Forelimb muscle (tissue), 1 donor: ENCODE data around the gene CIDEB. TPM values are rescaled to one million over a fixed set of nuclear protein-coding genes. Genes with fewer than 3 reads are reported as not detected.

Experiments
- DNase-seq: peaks from one replicate; pipeline ENCODE4 v3.0.0-alpha.2; 2013; ENCODE audit warnings: low read depth
- polyA plus RNA-seq: library from polyadenylated mRNA; unstranded; fragments of 120-200 nt; gene quantifications from one replicate; pipeline ENCODE4 v1.2.1, GENCODE V29; 2013; ENCODE audit not compliant: insufficient read length

CIDEB gene
- polyA plus RNA-seq, 1 donor, result 8.2 TPM

DNA sequence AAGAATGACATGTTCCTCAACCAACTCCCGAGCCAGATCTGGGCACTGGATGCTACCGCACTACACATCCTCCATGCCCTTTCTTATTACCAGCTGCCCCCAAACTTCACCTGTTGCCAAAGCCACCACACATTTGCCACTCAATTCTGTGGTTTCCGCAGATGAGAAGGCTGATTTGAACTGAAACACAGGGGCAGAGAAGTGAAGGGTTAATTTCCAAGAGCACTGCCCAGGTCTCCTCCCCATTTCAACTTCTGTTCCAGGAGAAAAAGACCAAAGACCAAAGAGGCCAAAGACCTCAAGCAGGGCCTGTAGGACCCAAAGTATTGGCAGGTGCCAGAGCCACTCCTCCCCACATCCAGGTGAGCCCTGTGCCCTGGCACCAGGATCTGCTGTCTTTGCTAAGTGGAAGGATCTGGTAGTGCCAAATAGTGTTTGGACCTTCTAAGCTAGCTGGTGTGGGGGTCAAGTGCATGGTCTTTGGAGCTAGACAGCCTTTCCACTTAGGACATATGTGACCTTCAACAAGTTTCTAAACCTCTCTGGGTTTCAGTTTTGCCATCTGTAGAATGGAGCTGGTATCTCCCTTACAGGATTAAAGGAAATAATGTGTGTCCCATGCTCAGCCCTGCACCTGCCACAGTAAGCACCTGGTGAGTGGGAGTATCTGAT lies 16.2 kb downstream of the CIDEB start:
- no peak for DNase-seq

DNA sequence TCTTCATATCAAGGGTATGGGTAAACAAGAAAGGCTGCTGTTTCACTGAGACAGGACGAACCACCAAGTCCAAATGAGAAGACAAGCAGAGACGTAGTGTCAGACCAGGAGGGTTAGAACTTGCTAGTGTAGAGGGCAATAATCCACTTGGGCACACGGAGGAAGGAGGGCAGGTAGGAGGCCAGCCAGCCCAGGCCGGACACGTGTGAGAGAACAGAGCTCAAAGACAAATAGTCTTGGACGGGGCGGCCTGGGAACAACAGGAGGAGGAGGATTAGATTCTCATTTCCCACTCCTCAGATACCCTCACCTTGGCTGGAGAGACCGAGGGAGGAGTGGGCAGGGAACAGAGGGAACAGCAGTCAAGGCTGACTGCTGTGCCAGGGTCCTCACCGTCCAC lies 17.0 kb downstream of the CIDEB start:
- no peak for DNase-seq

- no peak for DNase-seq
Measured at GRCh38 chr14:24289649-24290280, 18.0 kb downstream of the CIDEB start.

- no peak for DNase-seq
Measured at GRCh38 chr14:24286996-24287395, 20.8 kb downstream of the CIDEB start.

DNA sequence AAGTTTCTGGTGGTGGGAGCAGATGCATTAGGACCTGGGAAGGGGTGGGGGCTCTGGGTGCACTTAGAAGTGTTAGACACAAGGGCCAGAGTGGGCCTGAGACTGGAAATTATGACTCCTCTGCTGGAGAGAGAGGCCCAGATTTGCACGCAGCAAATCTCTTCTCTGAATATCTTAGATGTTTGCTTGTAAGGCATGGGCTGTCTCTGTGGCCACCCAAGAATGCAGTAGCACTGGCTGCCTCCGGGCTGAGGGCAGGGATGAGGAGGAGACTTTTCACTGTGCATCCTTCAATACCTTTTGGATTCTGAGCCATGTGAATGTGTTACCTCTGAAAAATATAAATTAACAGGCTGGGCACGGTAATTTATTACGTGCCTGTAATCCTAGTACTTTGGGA lies 22.4 kb downstream of the CIDEB start:
- no peak for DNase-seq

DNA sequence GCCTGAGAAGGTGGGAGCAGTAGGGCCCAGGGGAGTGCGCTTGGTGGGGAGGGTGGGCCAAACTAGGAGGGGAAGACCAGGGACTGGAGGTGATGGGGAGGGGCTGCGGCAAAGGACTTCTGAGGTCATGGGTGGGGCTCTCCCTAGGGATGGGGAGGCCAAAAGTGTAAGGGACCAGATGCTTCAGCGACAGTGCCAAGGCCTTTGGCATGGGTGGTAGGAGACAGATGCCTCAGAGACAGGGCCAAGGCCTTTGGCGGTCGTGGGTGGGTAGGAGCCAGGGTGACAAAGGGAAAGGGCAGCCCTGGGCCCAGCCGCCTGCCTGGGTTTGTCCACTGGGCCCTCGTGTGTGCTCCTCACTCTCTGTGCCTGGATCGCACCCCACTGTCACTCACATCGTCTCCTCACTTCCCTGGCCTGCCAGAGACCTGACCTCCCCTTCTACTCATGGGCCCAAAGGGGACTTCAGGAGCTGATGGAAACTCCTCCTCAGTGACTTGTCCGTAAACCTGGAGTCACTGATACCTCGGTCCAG lies 23.2 kb downstream of the CIDEB start:
- no peak for DNase-seq

GRCh38 chr14:24283796-24284460 lies 23.8 kb downstream of the CIDEB start:
- no peak for DNase-seq

DNA sequence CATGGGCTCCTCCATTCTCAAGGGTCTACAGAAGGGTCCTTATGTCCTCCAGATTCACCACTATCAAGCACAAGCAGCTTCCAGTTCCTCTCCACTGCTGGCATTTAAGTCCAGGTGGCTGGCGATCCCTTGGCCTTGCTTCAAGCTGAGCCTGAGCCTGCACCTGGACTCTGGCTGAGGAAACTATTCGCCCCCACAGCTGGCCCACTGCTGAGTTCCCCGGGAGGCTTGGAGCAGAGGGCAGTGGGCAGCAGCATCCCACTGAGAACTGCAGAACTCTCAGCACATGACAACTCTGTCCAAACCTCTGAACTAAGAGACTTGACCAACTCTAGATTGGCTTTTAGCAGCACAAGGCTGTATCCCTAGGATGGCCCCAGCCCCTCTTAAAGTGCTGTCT lies 25.0 kb downstream of the CIDEB start:
- no peak for DNase-seq

GRCh38 chr14:24281636-24282035 lies 26.1 kb downstream of the CIDEB start:
- no peak for DNase-seq

- DNase-seq, result no peak
Measured at GRCh38 chr14:24280797-24281460, 26.8 kb downstream of the CIDEB start.

GRCh38 chr14:24279301-24280186 lies 28.2 kb downstream of the CIDEB start:
- DNase-seq, result no peak

DNA sequence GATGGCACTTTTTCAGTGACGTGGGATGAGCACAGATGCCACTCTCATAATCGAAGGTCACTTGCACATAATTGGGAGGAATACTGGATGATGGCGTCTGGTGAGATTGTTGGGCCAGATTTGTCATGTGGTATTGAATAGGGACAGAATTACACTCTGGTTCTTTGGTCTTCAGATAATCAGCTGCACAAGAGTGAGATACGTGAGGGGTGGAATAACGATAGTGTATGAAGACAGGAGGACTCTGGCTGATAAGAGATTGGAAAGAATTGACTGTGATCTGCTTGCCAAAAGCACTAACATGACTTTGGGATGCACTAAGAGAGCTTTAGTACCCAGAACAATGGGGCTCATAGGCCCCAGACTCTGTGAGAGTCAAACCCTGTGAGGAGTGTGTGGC lies 29.4 kb downstream of the CIDEB start:
- DNase-seq, result no peak

- no peak for DNase-seq
Measured at GRCh38 chr14:24277606-24278321, 30.0 kb downstream of the CIDEB start.

GRCh38 chr14:24277071-24277470 lies 30.7 kb downstream of the CIDEB start:
- DNase-seq, result no peak

DNA sequence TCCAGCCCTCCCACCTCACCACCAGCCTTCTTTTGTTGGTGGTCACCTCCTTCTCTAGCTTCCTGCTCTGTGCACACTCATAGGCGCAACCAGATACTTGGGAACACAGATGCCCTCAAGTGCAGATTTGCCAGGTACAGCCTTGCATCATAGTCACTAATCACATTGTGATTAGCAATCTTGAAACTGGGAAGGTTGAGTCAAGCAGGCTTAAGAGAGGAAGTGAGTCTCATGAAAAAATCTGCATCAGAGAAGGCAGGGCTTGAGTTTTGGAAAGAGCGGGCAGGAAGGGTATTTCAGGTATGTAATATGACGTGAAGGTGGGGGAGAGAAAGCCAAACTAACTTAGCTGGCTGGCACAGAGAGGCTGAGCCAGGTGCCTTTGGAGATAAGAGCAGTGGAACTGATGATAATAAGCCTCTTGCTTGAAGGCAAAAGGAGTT lies 33.7 kb downstream of the CIDEB start:
- DNase-seq, result no peak

- DNase-seq, result no peak
Measured at GRCh38 chr14:24273422-24273998, 34.3 kb downstream of the CIDEB start.

GRCh38 chr14:24272467-24272866 lies 35.3 kb downstream of the CIDEB start:
- no peak for DNase-seq

GRCh38 chr14:24271834-24272263 lies 35.9 kb downstream of the CIDEB start:
- DNase-seq, result no peak

- peak; percentile 55 for DNase-seq
Measured at GRCh38 chr14:24271134-24271833, 36.5 kb downstream of the CIDEB start, which contains the start of gene RABGGTA. Gene RABGGTA, minus strand, starts transcription at chr14:24271597. Its CDS starts 482 bp downstream, at chr14:24271115.
